Keratinocyte (primary cell): ENCODE data around the gene MAT1A. TPM values are rescaled to one million over a fixed set of nuclear protein-coding genes. Genes with fewer than 3 reads are reported as not detected.
"Not testable (repeated sequence)": the region's sequence is repeated elsewhere in the genome, so short reads cannot be mapped to it uniquely, and the experiment has no call there.

ENCODE experiments used
- DNase-seq: peaks from one replicate; pipeline ENCODE4 v3.0.0-alpha.2; 2011; ENCODE audit warnings: low read depth, missing footprints, low spot score
- FAIRE-seq: peaks from 2 replicates; lab custom pipeline; 2011; peaks lifted over from hg19 to GRCh38; lab: Jason Lieb, UNC
- H2AFZ ChIP-seq: 2 replicates; pipeline ENCODE4 v1.6.0; 2012; ENCODE audit warnings: low read length, control low read depth, inconsistent platforms; ENCODE audit not compliant: control insufficient read depth
- H3K27ac ChIP-seq: 2 replicates; pipeline ENCODE4 v1.5.1; 2011; ENCODE audit warnings: low read length; ENCODE audit not compliant: control insufficient read depth, insufficient read depth
- H3K27me3 ChIP-seq: 3 replicates; pipeline ENCODE4 v1.6.0; 2011; ENCODE audit warnings: low read length; ENCODE audit not compliant: control insufficient read depth, insufficient read depth; ENCODE audit errors: extremely low read depth
- H3K36me3 ChIP-seq, 2 experiments: 2 replicates in 1 of 2; 3 replicates in 1 of 2; pipeline ENCODE4 v1.5.1; 2011; ENCODE audit warnings: low read length in 2 of 2, mild to moderate bottlenecking in 1 of 2; ENCODE audit not compliant: control insufficient read depth in 2 of 2, insufficient read depth in 2 of 2; ENCODE audit errors: extremely low read depth in 1 of 2
- H3K4me1 ChIP-seq: 3 replicates; pipeline ENCODE4 v1.5.1; 2011; ENCODE audit warnings: low read length; ENCODE audit not compliant: control insufficient read depth, insufficient read depth; ENCODE audit errors: extremely low read depth
- H3K4me2 ChIP-seq: 3 replicates; pipeline ENCODE4 v1.6.0; 2011; ENCODE audit warnings: low read depth, low read length; ENCODE audit not compliant: control insufficient read depth, insufficient read depth; ENCODE audit errors: extremely low read depth
- H3K4me3 ChIP-seq, 3 experiments: fragments of 200-600 bp in 1 of 3; sonication (generic) in 1 of 3; 2 replicates in 2 of 3; 3 replicates in 1 of 3; pipeline ENCODE4 v1.5.1; 2011 to 2016; ENCODE audit warnings: low read length in 3 of 3, mild to moderate bottlenecking in 3 of 3, control low read depth in 2 of 3, inconsistent platforms in 1 of 3, low read depth in 1 of 3, mixed read lengths in 1 of 3, mixed run types in 1 of 3, moderate library complexity in 1 of 3; ENCODE audit not compliant: control insufficient read depth in 2 of 3, insufficient read depth in 2 of 3; ENCODE audit errors: extremely low read depth in 1 of 3
- H3K79me2 ChIP-seq: 2 replicates; pipeline ENCODE4 v1.6.0; 2012; ENCODE audit warnings: low read length; ENCODE audit not compliant: control insufficient read depth, insufficient read depth
- H3K9ac ChIP-seq: 3 replicates; pipeline ENCODE4 v1.6.0; 2011; ENCODE audit warnings: low read length; ENCODE audit not compliant: control insufficient read depth, insufficient read depth; ENCODE audit errors: extremely low read depth
- H3K9me1 ChIP-seq: 3 replicates; pipeline ENCODE4 v1.6.0; 2011; ENCODE audit warnings: low read length; ENCODE audit not compliant: control insufficient read depth, insufficient read depth; ENCODE audit errors: extremely low read depth
- H3K9me3 ChIP-seq: 2 replicates; pipeline ENCODE4 v1.5.1; 2012; ENCODE audit warnings: low read depth, low read length; ENCODE audit not compliant: control insufficient read depth
- H4K20me1 ChIP-seq: 3 replicates; pipeline ENCODE4 v1.6.0; 2011; ENCODE audit warnings: low read length; ENCODE audit not compliant: control insufficient read depth, insufficient read depth; ENCODE audit errors: extremely low read depth
- CTCF ChIP-seq, 3 experiments: IDR thresholded peaks in 1 of 3; conservative IDR thresholded peaks in 1 of 3; optimal IDR thresholded peaks in 1 of 3; 2 replicates in 2 of 3; 3 replicates in 1 of 3; pipeline versions ENCODE3 to v1.5.1; 2011; ENCODE audit warnings: low read length in 3 of 3, mild to moderate bottlenecking in 3 of 3, moderate library complexity in 2 of 3, control low read depth in 1 of 3, inconsistent platforms in 1 of 3; ENCODE audit not compliant: insufficient read depth in 2 of 3; ENCODE audit errors: extremely low read depth in 1 of 3
- EZH2 ChIP-seq: IDR thresholded peaks from one replicate; pipeline ENCODE4 v1.6.1; 2012; ENCODE audit warnings: inconsistent platforms, mild to moderate bottlenecking, low read length, moderate library complexity
- dilution Hi-C: fragments of 300-500 bp; cut with MboI; formaldehyde crosslinking; loops from one replicate; pipeline ENCODE4 v1.7.0; 2020; ENCODE audit warnings: low sequenced_read_pairs; ENCODE audit not compliant: extremely low pct_ligation_motif_present
- polyA plus RNA-seq, 5 experiments: library from polyadenylated mRNA; depleted of rRNA in 3 of 5; stranded (reverse) in 3 of 5; stranded (forward) in 1 of 5; unstranded in 1 of 5; fragments of >200 nt; gene quantifications; 1 replicate in 1 of 5; 2 replicates in 3 of 5; 3 replicates in 1 of 5; pipeline versions ENCODE4 v1.2.1 to v1.2.3, GENCODE V29; 2011 to 2012; ENCODE audit warnings: missing spikeins in 2 of 5, low read depth in 1 of 5, low replicate concordance in 1 of 5

The MAT1A gene
- polyA plus RNA-seq, 1 donor (not counting 4 experiments of a cell fraction or from before 2014, with no cell fraction given): 0.37 TPM

- dilution Hi-C loops: loop anchor here (25.0 kb wide), 1 partner anchor 109 kb away; the partner anchor contains the start of genes DYDC1 and DYDC2
- Histone ChIP-seq H4K20me1 (no peaks in the 10 kb centered on the region), H3K36me3 (no peaks in the 10 kb centered on the region), H3K9ac (no peak overlapping the region), H3K9me3 (no peaks in the 10 kb centered on the region), H3K4me2 (no peak overlapping the region), H3K4me1 (peaks cover 9% of the 10 kb centered on the region), H3K4me3 (no peak overlapping the region), H3K27ac (no peak overlapping the region), H2AFZ (no peak overlapping the region), H3K9me1 (no peaks in the 10 kb centered on the region), H3K27me3 (peaks cover 2% of the 10 kb centered on the region), H3K79me2 (no peaks in the 10 kb centered on the region)
- TF ChIP-seq CTCF (optimal IDR thresholded peaks at IDR 0.05 in 1 of 3, IDR thresholded peaks at IDR 0.05 in 1 of 3, conservative IDR thresholded peaks at IDR 0.05 in 1 of 3; ENCODE audit: extremely low read depth in 1 of 3, insufficient read depth in 2 of 3, low read length in 3 of 3): no peak
- no peak for TF ChIP-seq EZH2
- no peak for FAIRE-seq
- DNase-seq: no peak
Observed at GRCh38 chr10:80253266-80253962, 36.0 kb downstream of the MAT1A start.

GRCh38 chr10:80252296-80252887 is 37.1 kb downstream of the MAT1A start:
- Histone ChIP-seq H3K9me1 (no peaks in the 10 kb centered on the region), H3K27ac (no peak overlapping the region), H3K9me3 (no peaks in the 10 kb centered on the region), H3K4me2 (peak overlapping the region; percentile 45), H3K27me3 (peaks cover 2% of the 10 kb centered on the region), H3K9ac (no peak overlapping the region), H3K79me2 (no peaks in the 10 kb centered on the region), H2AFZ (no peak overlapping the region), H3K36me3 (no peaks in the 10 kb centered on the region), H3K4me3 (no peak overlapping the region), H4K20me1 (no peaks in the 10 kb centered on the region), H3K4me1 (peaks cover 9% of the 10 kb centered on the region)
- FAIRE-seq (no peak), DNase-seq (no peak)
- TF ChIP-seq EZH2: no peak
- no peak for TF ChIP-seq CTCF (optimal IDR thresholded peaks at IDR 0.05 in 1 of 3, IDR thresholded peaks at IDR 0.05 in 1 of 3, conservative IDR thresholded peaks at IDR 0.05 in 1 of 3; ENCODE audit: extremely low read depth in 1 of 3, insufficient read depth in 2 of 3, low read length in 3 of 3)
- dilution Hi-C loops: loop anchor here (25.0 kb wide), 1 partner anchor 110 kb away; the partner anchor contains the start of genes DYDC1 and DYDC2

- H3K4me1 ChIP-seq, DNase-seq, H3K36me3 ChIP-seq, H3K27me3 ChIP-seq, H3K9me1 ChIP-seq, H3K9me3 ChIP-seq, H3K79me2 ChIP-seq, H2AFZ ChIP-seq, H3K27ac ChIP-seq, H4K20me1 ChIP-seq, H3K9ac ChIP-seq, H3K4me3 ChIP-seq: not testable (repeated sequence)
- dilution Hi-C loops: loop anchor here (25.0 kb wide), 1 partner anchor 111 kb away; the partner anchor contains the start of genes DYDC1 and DYDC2
- H3K4me2 ChIP-seq: peak overlapping the region; percentile 45
- FAIRE-seq: peak; percentile 67
Observed at GRCh38 chr10:80251703-80252280, 37.7 kb downstream of the MAT1A start.
